Measurements from ENCODE around the gene STXBP6. TPM values are rescaled to one million over a fixed set of nuclear protein-coding genes. Genes with fewer than 3 reads are reported as not detected.

STXBP6 gene
- total RNA-seq, 1 donor from 2014 or later: 27.1 TPM

- H4K20me1 ChIP-seq (ENCODE audit: insufficient read depth, low read length): no peaks in the 10 kb centered on the region
Measured at GRCh38 chr14:24828486-24828885, 221.5 kb downstream of the STXBP6 start.

GRCh38 chr14:24826390-24826789, 223.6 kb downstream of the STXBP6 start:
- Histone ChIP-seq H3K9ac (ENCODE audit: low read length) (no peak overlapping the region), H4K20me1 (ENCODE audit: insufficient read depth, low read length) (no peaks in the 10 kb centered on the region), H3K27ac (ENCODE audit: low read depth, low read length) (no peak overlapping the region), H3K79me2 (ENCODE audit: insufficient read depth, low read length) (no peaks in the 10 kb centered on the region), H3K4me3 (ENCODE audit: insufficient read depth, low read depth, low read length) (no peak overlapping the region), H3K36me3 (ENCODE audit: insufficient read depth, low read length) (no peaks in the 10 kb centered on the region), H3K9me3 (ENCODE audit: insufficient read depth, low read depth, low read length) (no peaks in the 10 kb centered on the region), H3K4me1 (ENCODE audit: insufficient read depth, low read length) (no peaks in the 10 kb centered on the region), H2AFZ (ENCODE audit: low read depth, low read length) (no peak overlapping the region), H3K4me2 (ENCODE audit: low read length) (no peak overlapping the region), H3K27me3 (ENCODE audit: insufficient read depth, low read length) (no peaks in the 10 kb centered on the region)
- FAIRE-seq (no peak), DNase-seq (ENCODE audit: low read depth) (no peak)
- H3K9me3 Mint-ChIP-seq (ENCODE audit: unreplicated experiment): no peaks in the 10 kb centered on the region
- peaks cover 10% of the 10 kb centered on the region for H3K4me1 Mint-ChIP-seq (ENCODE audit: low read depth, unreplicated experiment)
- no peaks in the 10 kb centered on the region for H3K27me3 Mint-ChIP-seq (ENCODE audit: low read depth, unreplicated experiment)
- H3K36me3 Mint-ChIP-seq (ENCODE audit: low read depth, unreplicated experiment): peaks cover 3% of the 10 kb centered on the region
- no peak overlapping the region for H3K27ac Mint-ChIP-seq (ENCODE audit: unreplicated experiment)
- TF ChIP-seq, protein P1, sequence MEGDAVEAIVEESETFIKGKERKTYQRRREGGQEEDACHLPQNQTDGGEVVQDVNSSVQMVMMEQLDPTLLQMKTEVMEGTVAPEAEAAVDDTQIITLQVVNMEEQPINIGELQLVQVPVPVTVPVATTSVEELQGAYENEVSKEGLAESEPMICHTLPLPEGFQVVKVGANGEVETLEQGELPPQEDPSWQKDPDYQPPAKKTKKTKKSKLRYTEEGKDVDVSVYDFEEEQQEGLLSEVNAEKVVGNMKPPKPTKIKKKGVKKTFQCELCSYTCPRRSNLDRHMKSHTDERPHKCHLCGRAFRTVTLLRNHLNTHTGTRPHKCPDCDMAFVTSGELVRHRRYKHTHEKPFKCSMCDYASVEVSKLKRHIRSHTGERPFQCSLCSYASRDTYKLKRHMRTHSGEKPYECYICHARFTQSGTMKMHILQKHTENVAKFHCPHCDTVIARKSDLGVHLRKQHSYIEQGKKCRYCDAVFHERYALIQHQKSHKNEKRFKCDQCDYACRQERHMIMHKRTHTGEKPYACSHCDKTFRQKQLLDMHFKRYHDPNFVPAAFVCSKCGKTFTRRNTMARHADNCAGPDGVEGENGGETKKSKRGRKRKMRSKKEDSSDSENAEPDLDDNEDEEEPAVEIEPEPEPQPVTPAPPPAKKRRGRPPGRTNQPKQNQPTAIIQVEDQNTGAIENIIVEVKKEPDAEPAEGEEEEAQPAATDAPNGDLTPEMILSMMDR (IDR thresholded peaks at IDR 0.05; ENCODE audit: insufficient read depth, low read depth, low read length): no peak
- no peak for TF ChIP-seq EZH2 (IDR thresholded peaks at IDR 0.05; ENCODE audit: insufficient read depth, low read length)
- H3K4me3 Mint-ChIP-seq (ENCODE audit: unreplicated experiment): no peak overlapping the region

More at GRCh38 chr14:24828486-24828885, 221.5 kb downstream of the STXBP6 start:
- H3K27ac ChIP-seq (ENCODE audit: low read depth, low read length): no peak overlapping the region
- Mint-ChIP-seq H3K4me1 (ENCODE audit: low read depth, unreplicated experiment) (peaks cover 10% of the 10 kb centered on the region), H3K4me3 (ENCODE audit: unreplicated experiment) (no peak overlapping the region), H3K27ac (ENCODE audit: unreplicated experiment) (peak overlapping the region; percentile 64), H3K9me3 (ENCODE audit: unreplicated experiment) (no peaks in the 10 kb centered on the region), H3K27me3 (ENCODE audit: low read depth, unreplicated experiment) (no peaks in the 10 kb centered on the region), H3K36me3 (ENCODE audit: low read depth, unreplicated experiment) (no peaks in the 10 kb centered on the region)
- no peaks in the 10 kb centered on the region for H3K79me2 ChIP-seq (ENCODE audit: insufficient read depth, low read length)
- no peak for FAIRE-seq
- no peak overlapping the region for H2AFZ ChIP-seq (ENCODE audit: low read depth, low read length)
- no peaks in the 10 kb centered on the region for H3K4me1 ChIP-seq (ENCODE audit: insufficient read depth, low read length)
- H3K36me3 ChIP-seq (ENCODE audit: insufficient read depth, low read length): no peaks in the 10 kb centered on the region
- H3K9me3 ChIP-seq (ENCODE audit: insufficient read depth, low read depth, low read length): no peaks in the 10 kb centered on the region
- no peak overlapping the region for H3K4me3 ChIP-seq (ENCODE audit: insufficient read depth, low read depth, low read length)
- no peaks in the 10 kb centered on the region for H3K27me3 ChIP-seq (ENCODE audit: insufficient read depth, low read length)
- no peak for TF ChIP-seq EZH2 (IDR thresholded peaks at IDR 0.05; ENCODE audit: insufficient read depth, low read length)
- TF ChIP-seq, protein P1 (IDR thresholded peaks at IDR 0.05; ENCODE audit: insufficient read depth, low read depth, low read length): no peak
- no peak overlapping the region for H3K9ac ChIP-seq (ENCODE audit: low read length)
- H3K4me2 ChIP-seq (ENCODE audit: low read length): no peak overlapping the region
- DNase-seq (ENCODE audit: low read depth): peak; percentile 36

DNA sequence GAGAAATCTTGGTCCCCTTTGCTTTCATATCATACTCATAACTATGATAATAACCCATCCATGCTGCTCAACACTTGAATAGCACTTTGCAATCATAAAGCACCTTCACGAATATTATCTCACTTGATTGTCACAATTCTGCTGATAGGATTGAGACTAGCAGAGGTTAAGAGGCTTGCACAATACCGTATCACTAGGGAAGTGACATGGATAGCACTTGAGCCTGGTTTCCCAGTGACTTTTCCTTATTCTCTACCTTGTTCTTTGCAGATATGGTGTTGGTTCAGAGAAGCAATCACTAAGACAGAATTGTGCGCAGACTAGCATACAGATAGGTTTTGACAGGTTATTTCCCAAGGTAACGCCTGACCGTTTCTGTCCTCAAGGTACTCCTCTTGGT, 229.3 kb downstream of the STXBP6 start:
- FAIRE-seq (no peak), DNase-seq (ENCODE audit: low read depth) (no peak)
- Mint-ChIP-seq H3K27me3 (ENCODE audit: low read depth, unreplicated experiment) (no peaks in the 10 kb centered on the region), H3K9me3 (ENCODE audit: unreplicated experiment) (no peaks in the 10 kb centered on the region), H3K36me3 (ENCODE audit: low read depth, unreplicated experiment) (peaks cover 5% of the 10 kb centered on the region), H3K4me3 (ENCODE audit: unreplicated experiment) (no peak overlapping the region), H3K4me1 (ENCODE audit: low read depth, unreplicated experiment) (peaks cover 28% of the 10 kb centered on the region), H3K27ac (ENCODE audit: unreplicated experiment) (no peak overlapping the region)
- Histone ChIP-seq H3K9me3 (ENCODE audit: insufficient read depth, low read depth, low read length) (no peaks in the 10 kb centered on the region), H3K27ac (ENCODE audit: low read depth, low read length) (no peak overlapping the region), H4K20me1 (ENCODE audit: insufficient read depth, low read length) (no peaks in the 10 kb centered on the region), H3K9ac (ENCODE audit: low read length) (no peak overlapping the region), H3K36me3 (ENCODE audit: insufficient read depth, low read length) (no peaks in the 10 kb centered on the region), H2AFZ (ENCODE audit: low read depth, low read length) (no peak overlapping the region), H3K4me1 (ENCODE audit: insufficient read depth, low read length) (peaks cover 5% of the 10 kb centered on the region), H3K4me2 (ENCODE audit: low read length) (no peak overlapping the region), H3K4me3 (ENCODE audit: insufficient read depth, low read depth, low read length) (no peak overlapping the region), H3K79me2 (ENCODE audit: insufficient read depth, low read length) (no peaks in the 10 kb centered on the region), H3K27me3 (ENCODE audit: insufficient read depth, low read length) (no peaks in the 10 kb centered on the region)
- TF ChIP-seq, protein P1 (IDR thresholded peaks at IDR 0.05; ENCODE audit: insufficient read depth, low read depth, low read length): no peak
- no peak for TF ChIP-seq EZH2 (IDR thresholded peaks at IDR 0.05; ENCODE audit: insufficient read depth, low read length)

Measured in astrocyte (in vitro differentiated cells and primary cell).